A549 treated with AZD9567 at 1 μM for 4 hours (cell line): ENCODE data around the gene SNRNP70. TPM values are rescaled to one million over a fixed set of nuclear protein-coding genes. Genes with fewer than 3 reads are reported as not detected.

ENCODE experiments used
- total RNA-seq: library from RNA; stranded (reverse); fragments of 200-300 nt; extraction: Qiagen RNA extraction; gene quantifications from 5 replicates; pipeline ENCODE4 v1.2.3, GENCODE V29; 2022; ENCODE audit not compliant: insufficient read depth

Gene SNRNP70
- total RNA-seq, 1 experiment from 2014 or later: 341 TPM

Other genes with a start within 250 kb of the SNRNP70 start
- gene HSD17B14, start 249.0 kb upstream of the SNRNP70 start, total RNA-seq: 9.3 to 17.4 TPM (median 13.4 TPM) in 5 replicates
- 1.1 to 1.7 TPM (median 1.2 TPM) in 5 replicates for gene PLEKHA4, start 216.8 kb upstream of the SNRNP70 start, total RNA-seq
- gene PPP1R15A, start 213.0 kb upstream of the SNRNP70 start, total RNA-seq: 77.7 to 128 TPM (median 99.5 TPM) in 5 replicates
- gene TULP2, start 186.7 kb upstream of the SNRNP70 start, total RNA-seq: not detected in 5 replicates
- gene NUCB1, start 185.1 kb upstream of the SNRNP70 start, total RNA-seq: 196 to 206 TPM (median 200 TPM) in 5 replicates
- gene DHDH, start 151.8 kb upstream of the SNRNP70 start, total RNA-seq: 1.5 to 1.7 TPM (median 1.5 TPM) in 4 of 5 replicates, not detected in the other
- gene BAX, start 130.6 kb upstream of the SNRNP70 start, total RNA-seq: 289 to 347 TPM (median 317 TPM) in 5 replicates
- gene FTL, start 120.1 kb upstream of the SNRNP70 start, total RNA-seq: 15,391 to 23,528 TPM (median 18,182 TPM) in 5 replicates
- gene GYS1, start 92.1 kb upstream of the SNRNP70 start, total RNA-seq: 18.5 to 36.7 TPM (median 21.4 TPM) in 5 replicates
- 214 to 245 TPM (median 233 TPM) in 5 replicates for gene RUVBL2, start 91.6 kb upstream of the SNRNP70 start, total RNA-seq
- gene LHB, start 68.4 kb upstream of the SNRNP70 start, total RNA-seq: not detected in 5 replicates
- gene CGB3, start 61.1 kb upstream of the SNRNP70 start, total RNA-seq: 0.16 TPM in 1 of 5 replicates, not detected in the others
- 0.17 to 0.31 TPM (median 0.31 TPM) in 3 of 5 replicates, not detected in the others for gene CGB2, start 53.6 kb upstream of the SNRNP70 start, total RNA-seq
- gene CGB1, start 48.6 kb upstream of the SNRNP70 start, total RNA-seq: 0.31 TPM in 1 of 5 replicates, not detected in the others
- 0.27 to 0.72 TPM (median 0.49 TPM) in 4 of 5 replicates, not detected in the other for gene CGB5, start 41.6 kb upstream of the SNRNP70 start, total RNA-seq
- gene CGB8, start 36.3 kb upstream of the SNRNP70 start, total RNA-seq: 2.3 to 6.3 TPM (median 2.8 TPM) in 5 replicates
- gene CGB7, start 27.7 kb upstream of the SNRNP70 start, total RNA-seq: 0.45 to 0.84 TPM (median 0.56 TPM) in 4 of 5 replicates, not detected in the other
- gene NTF4, start 20.6 kb upstream of the SNRNP70 start, total RNA-seq: 0.34 to 0.47 TPM (median 0.40 TPM) in 4 of 5 replicates, not detected in the other
- not detected in 5 replicates for gene KCNA7, start 12.8 kb upstream of the SNRNP70 start, total RNA-seq
- 5.5 to 9.1 TPM (median 6.9 TPM) in 5 replicates for gene LIN7B, start 28.9 kb downstream of the SNRNP70 start, total RNA-seq
- 1.2 to 2.0 TPM (median 1.8 TPM) in 4 of 5 replicates, not detected in the other for gene C19orf73, start 33.7 kb downstream of the SNRNP70 start, total RNA-seq
- gene PPFIA3, start 34.1 kb downstream of the SNRNP70 start, total RNA-seq: 3.3 to 9.3 TPM (median 8.5 TPM) in 5 replicates
- not detected in 5 replicates for gene HRC, start 69.9 kb downstream of the SNRNP70 start, total RNA-seq
- gene TRPM4, start 72.3 kb downstream of the SNRNP70 start, total RNA-seq: 6.2 to 11.3 TPM (median 9.7 TPM) in 5 replicates
- 1.4 to 2.0 TPM (median 1.4 TPM) in 4 of 5 replicates, not detected in the other for gene SLC6A16, start 239.7 kb downstream of the SNRNP70 start, total RNA-seq
- not detected in 5 replicates for gene CD37, start 250.0 kb downstream of the SNRNP70 start, total RNA-seq